HG02571 (cell line): ENCODE measurements around the gene ZNF723.
"Not testable (repeated sequence)": the region's sequence is repeated elsewhere in the genome, so short reads cannot be mapped to it uniquely, and the experiment has no call there.

Source experiments
- ATAC-seq: cut with Tn5 transposase; IDR thresholded peaks from one replicate; pipeline ENCODE4 v1.9.1; 2021; ENCODE audit warnings: mild to moderate bottlenecking, moderate library complexity; ENCODE audit not compliant: unreplicated experiment

Gene ZNF723

DNA sequence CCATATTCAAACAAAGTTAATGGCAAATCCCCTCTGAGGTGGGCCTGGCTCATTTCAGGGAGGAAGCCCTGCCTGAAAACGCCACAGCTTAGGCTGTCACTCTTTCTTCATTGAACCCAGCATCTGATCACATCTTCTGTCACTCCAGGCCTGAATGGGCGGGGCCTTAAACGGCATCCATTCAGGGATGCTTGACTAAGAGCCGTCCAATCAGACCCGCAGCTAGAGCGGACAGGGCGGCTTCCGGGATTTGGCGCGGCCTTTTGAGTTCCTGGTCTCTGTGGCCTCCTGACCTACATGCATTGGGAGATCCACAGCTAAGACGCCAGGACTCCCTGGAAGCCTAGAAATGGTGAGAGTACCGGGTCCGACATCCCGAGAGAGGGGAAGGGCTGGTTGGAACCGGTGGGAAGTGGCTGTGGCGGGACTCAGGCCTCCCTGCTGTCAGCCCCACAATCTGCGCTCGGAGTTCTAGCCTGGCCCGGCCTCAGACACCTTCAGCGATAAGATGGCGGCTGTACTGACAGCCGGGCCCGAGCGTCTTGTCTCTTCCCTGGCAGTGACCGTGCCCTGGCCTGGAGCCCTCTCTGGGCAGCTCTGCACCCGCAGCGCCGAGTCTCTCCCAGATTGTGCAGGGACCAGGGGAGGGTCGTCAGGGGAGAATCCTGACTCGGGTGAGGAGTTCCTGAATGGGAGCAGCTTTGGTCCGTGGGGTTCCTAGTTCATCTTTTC is at the start of gene ZNF723:
ZNF723 (plus strand) TSS at position 261 of the 732 bp plus-strand sequence; CDS start at position 350, 89 bp downstream.
- ATAC-seq: no peak

DNA sequence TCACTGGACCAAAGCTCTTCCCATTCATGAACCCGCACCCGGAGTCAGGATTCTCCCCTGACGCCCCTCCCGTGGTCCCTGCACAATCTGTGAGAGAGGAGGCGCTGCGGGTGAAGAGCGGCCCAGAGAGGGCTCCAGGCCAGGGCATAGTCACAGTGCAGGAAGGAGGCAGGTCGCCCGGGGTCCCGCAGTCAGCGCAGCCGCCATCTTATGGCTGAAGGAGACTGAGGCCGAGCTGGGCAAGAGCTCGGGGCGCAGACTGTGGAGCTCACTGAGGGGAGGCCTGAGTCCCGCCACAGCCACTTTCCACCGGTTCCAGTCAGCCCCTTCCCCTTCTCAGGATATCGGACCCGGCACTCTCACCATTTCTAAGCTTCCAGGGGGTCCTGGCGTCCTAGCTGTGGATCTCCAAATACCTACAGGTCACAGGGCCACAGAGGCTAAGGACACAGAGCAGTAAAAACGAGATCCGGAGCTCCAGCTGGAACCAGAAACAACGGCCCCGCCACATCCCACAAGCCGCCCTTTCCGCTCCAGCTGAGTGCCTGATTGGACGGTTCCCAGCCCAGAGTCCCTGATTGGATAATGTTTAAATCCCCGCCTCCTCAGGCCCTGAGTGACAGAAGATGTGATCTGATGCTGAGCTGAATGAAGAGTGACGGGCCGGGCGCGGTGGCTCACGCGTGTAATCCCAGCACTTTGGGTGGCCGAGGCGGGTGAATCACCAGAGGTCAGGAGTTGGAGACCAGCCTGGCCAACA is 48.3 kb upstream of the ZNF723 start, which contains the start of gene ZNF99:
ZNF99 (minus strand) TSS at position 501 of the 760 bp plus-strand sequence; CDS start at position 366, 135 bp downstream.
- ATAC-seq: no peak

DNA sequence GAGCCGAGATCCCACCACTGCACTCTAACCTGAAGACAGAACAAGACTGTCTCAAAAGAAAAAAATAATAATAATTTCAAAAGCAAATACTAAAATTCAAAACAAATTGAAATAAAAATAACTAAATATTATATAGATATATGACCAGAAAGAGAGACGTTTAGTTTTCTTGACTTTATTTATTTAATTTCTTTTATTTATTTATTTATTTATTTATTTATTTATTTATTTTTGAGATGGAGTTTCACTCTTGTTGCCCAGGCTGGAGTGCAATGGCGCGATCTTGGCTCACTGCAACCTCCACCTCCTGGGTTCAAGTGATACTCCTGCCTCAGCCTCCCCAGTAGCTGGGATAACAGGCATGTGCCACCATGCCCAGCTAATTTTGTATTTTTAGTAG is 39.2 kb upstream of the ZNF723 start:
- ATAC-seq: not testable (repeated sequence)

DNA sequence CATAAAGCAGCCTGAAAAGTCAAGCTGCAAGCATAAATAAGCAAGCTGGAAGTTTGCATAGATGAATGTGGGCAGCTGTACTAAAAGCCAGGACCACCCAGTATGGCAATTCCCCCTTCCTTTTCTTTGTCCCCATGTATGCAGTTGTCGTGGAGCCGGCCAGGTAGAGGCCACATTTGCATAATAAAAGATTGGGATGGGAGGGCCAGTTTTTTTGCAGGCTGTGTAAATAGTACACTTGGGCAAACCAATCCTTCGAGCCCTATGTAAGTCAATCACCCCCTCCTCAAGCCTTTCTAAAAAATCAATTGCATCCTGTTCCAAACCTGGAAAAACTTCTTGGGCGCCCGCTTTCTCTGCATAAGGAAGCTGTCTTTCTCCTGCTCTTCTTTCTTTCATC is 35.1 kb upstream of the ZNF723 start:
- ATAC-seq: no peak

DNA sequence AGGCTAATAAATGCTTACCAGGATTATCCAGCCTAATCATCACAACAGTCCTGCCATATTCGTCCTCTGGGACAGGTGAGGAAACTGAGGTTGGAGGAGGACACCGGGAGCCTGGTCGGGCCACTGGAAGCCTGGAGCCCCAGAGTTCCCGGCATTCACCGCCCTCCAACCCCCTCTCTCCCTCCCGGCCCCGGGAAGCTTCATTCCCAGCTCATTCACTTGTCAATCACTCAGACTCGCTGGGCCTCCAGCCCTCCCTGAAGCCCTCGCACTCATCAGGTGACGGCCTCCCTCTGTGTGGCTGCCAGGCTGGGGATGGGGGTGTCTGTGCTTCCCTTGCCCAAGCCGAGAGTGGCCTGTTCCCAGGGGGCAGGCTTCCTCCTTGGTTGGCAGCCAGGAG is 25.7 kb upstream of the ZNF723 start:
- no peak for ATAC-seq

DNA sequence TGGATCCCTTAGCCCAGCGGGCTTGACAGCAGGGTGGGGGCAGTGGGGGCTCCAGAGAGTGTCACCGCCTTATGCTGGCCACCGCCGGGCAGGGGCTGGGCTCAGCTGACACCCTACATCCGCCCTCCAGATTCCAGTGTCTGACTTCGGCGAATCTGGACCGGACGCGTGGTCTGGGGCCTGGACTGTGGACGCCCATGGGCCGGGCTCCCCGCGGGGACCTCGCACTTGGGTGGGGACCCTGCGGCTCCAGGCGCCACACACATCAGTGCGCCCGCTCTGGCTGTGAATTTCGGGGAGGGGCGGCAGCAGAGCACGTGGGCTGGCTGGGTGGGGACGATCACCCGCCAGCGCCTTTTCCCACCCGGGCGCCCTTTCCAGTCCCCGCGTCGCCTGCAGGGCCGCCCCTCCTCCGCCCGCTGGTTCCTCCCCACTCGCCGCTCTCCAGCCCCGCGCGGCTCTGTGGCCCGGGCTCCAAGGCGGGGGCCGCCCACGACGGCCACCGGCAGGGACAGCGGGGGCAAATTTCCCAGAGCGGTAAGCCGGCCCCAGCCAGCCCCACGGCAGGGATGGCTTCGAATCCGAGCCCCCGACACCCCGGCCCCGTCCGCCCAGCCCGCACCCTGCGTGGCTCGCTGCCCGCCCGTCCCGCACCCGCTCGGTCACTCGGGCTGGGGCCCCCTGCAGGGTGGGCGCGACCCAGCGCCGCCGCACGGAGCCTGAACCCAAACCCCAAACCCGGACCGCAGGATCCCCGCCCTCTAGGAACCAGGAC is 24.8 kb upstream of the ZNF723 start:
- ATAC-seq: no peak

DNA sequence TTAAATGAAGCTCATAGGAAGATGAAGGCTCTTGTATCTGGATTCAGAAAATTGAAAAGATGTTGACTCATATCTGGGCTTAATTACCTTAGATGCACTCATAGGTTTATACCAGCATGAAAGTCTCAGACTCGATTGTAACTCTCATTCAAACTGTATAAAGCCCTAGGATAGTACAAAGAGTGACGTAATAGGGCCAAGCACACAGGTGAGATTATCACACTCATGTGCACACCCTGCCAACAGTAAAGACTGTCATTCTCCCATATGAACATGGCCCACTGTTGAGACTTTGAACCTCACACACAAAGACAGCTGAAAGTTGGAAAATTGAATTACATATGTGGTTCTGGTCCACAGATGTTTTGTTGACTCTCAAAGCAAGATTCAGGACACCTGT is 18.0 kb upstream of the ZNF723 start:
- no peak for ATAC-seq

DNA sequence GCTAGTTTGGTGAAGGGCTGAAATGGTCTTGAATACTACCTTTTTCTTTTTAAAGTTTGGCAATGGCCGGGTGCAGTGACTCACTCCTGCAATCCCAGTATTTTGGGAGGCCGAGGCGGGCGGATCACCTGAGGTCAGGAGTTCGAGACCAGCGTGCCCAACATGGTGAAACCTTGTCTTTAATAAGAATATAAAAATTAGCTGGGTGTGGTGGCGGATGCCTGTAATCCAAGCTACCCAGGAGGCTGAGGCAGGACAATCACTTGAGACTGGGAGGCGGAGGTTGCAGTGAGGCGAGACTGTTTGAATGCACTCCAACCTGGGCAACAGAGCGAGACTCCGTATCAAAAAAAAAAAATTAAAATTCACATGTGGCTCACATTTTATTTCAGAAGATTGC is 880 bp upstream of the ZNF723 start:
- no peak for ATAC-seq

DNA sequence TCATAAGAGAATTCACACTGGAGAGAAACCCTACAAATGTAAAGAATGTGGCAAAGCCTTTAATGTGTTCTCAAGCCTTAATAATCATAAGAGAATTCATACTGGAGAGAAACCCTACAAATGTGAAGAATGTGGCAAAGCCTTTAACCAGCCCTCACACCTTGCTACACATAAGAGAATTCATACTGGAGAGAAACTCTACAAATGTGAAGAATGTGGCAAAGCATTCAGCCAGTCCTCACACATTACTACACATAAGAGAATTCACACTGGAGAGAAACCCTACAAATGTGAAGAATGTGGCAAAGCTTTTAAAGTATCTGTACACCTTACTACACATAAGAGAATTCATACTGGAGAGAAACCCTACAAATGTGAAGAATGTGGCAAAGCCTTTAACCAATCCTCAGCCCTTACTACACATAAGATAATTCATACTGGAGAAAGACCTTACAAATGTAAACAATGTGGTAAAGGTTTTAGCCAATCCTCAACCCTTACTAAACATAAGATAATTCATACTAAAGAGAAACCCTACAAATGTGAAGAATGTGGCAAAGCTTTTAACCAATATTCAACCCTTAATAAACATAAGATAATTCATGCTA is 25.7 kb downstream of the ZNF723 start:
- ATAC-seq: not testable (repeated sequence)

DNA sequence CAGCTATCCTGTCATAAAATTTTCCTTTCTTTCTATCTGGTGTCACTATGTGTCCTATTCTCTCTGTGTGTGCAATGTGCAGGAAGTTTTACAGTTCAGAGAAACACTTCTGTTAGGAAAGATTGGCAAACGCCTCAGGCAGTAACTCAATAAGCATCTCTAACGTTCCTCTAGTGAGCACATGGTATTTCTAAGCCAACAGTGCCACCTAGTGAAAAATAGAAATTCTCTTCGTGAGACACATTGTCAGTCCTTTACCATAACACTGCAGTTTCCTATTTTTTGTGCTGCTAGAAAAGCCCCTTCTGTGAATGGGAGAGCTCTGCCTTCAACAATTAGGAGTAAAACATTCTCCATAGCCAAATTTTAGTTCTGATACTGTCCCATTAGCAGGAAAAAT is 50.7 kb downstream of the ZNF723 start:
- ATAC-seq: no peak

DNA sequence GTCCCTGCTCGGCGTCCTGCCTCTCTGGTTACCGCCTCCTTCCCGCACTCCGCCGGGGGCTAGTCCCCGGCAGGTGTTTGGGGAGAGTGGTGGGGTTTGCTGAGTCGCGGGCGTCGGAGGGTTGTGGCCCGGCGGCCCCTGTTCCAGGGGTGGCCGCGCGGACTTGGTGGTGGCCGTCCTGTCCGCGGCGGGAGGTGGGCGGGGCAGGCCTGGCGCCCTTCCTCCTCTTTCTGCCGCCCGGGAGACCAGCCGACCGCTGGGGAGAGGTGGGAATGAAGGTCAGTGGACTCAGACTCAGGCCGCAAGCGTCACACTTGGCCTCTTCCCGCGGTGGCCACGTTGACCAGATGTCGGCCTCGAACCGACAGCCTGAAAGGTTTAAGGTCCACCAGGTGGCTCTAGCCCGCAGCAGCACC is 61.8 kb downstream of the ZNF723 start:
- ATAC-seq: no peak

DNA sequence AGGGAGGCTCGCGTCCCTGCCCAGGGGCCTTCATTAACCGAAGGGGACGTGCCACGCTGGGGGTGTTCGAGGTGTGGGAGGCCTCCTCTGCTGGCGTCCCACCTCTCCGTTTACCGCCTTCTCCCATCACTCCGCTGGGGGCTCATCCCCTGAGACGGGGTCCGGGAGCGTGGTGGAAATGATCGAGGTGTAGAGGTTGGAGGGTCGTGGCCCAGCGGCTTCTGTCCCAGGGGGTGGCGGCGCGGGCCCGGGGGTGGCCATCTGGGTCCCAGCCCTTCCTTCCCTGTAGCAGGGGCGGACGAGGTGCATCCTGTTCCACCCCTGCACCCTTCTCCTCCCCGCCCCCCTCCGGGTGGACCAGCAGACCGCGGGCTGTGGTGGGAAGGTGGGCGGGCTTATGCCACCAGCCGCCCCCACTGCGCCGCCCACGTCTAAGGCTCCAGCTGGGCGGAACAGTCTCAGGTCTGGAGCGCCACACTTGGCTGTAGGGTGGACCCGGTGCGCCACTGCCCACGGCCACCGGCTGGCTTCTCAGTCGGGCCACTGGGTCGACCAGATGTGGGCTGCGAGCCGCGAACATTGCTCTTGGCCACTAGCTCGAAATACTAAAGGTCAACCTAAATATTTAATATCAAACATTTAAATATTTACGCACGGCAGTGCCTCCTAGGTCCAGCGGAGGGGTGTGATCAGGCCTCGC is 69.5 kb downstream of the ZNF723 start:
- no peak for ATAC-seq
